MCF 10A (cell line): ENCODE results near the gene RAI14. TPM values are rescaled to one million over a fixed set of nuclear protein-coding genes. Genes with fewer than 3 reads are reported as not detected.

Experiments used
- BruUV-seq: library from RNA; stranded (reverse); fragments of 400-500 nt; replicated peaks from 2 replicates; lab custom pipeline; 2021; lab: Mats Ljungman, UMichigan
- CTCF ChIA-PET: fragments of 300-600 bp; sonication (Branson Sonifier 250); formaldehyde crosslinking; extraction: SDS; loops from one replicate; lab custom pipeline; 2021; ENCODE audit warnings: antibody characterized with exemption, inconsistent platforms; lab: Yijun Ruan, JAX
- POLR2A ChIA-PET: fragments of 300-600, 350-650 bp; sonication (Branson Sonifier 250); formaldehyde crosslinking; extraction: SDS; loops from one replicate; lab custom pipeline; 2020; ENCODE audit warnings: antibody characterized with exemption, inconsistent platforms; lab: Yijun Ruan, JAX
- DNase-seq: peaks from one replicate; pipeline ENCODE4 v3.0.0-alpha.2; 2018; ENCODE audit not compliant: unreplicated experiment
- H3K27ac Mint-ChIP-seq: one replicate; pipeline ENCODE4 v1.8.0; 2022; ENCODE audit warnings: mild to moderate bottlenecking, low read depth, mixed read lengths; ENCODE audit not compliant: unreplicated experiment
- H3K27me3 Mint-ChIP-seq: one replicate; pipeline ENCODE4 v1.8.0; 2022; ENCODE audit warnings: mixed read lengths; ENCODE audit not compliant: insufficient read depth, unreplicated experiment
- H3K36me3 Mint-ChIP-seq: one replicate; pipeline ENCODE4 v1.8.0; 2022; ENCODE audit warnings: mild to moderate bottlenecking, moderate library complexity, mixed read lengths; ENCODE audit not compliant: insufficient read depth, unreplicated experiment
- H3K4me1 Mint-ChIP-seq: one replicate; pipeline ENCODE4 v1.8.0; 2022; ENCODE audit warnings: mixed read lengths; ENCODE audit not compliant: insufficient read depth, unreplicated experiment
- H3K4me3 Mint-ChIP-seq: one replicate; pipeline ENCODE4 v1.8.0; 2022; ENCODE audit warnings: mild to moderate bottlenecking, moderate library complexity, mixed read lengths; ENCODE audit not compliant: unreplicated experiment
- H3K9me3 Mint-ChIP-seq: one replicate; pipeline ENCODE4 v1.8.0; 2022; ENCODE audit warnings: mixed read lengths; ENCODE audit not compliant: unreplicated experiment
- CTCF ChIP-seq: fragments of 200-600 bp; IDR thresholded peaks from one replicate; pipeline ENCODE4 v1.8.0; 2022; ENCODE audit warnings: antibody characterized with exemption, mild to moderate bottlenecking; ENCODE audit not compliant: unreplicated experiment
- intact Hi-C: fragments of 100-400 bp; cut with micrococcal nuclease; formaldehyde crosslinking; loops from 2 replicates; pipeline ENCODE4 v1.14.1; 2022
- total RNA-seq: library from RNA; stranded (reverse); gene quantifications from 2 replicates; pipeline ENCODE4 v1.2.3, GENCODE V29; 2022

Gene RAI14
- total RNA-seq, 1 experiment from 2014 or later, result 47.6 TPM

- no peaks in the 10 kb centered on the region for H3K36me3 Mint-ChIP-seq
- no TSS peak for BruUV-seq
- no peaks in the 10 kb centered on the region for H3K9me3 Mint-ChIP-seq
- POLR2A ChIA-PET, result no interaction called here
- H3K4me1 Mint-ChIP-seq, result peaks cover 24% of the 10 kb centered on the region
- H3K27ac Mint-ChIP-seq, result no peak overlapping the region
- H3K4me3 Mint-ChIP-seq, result no peak overlapping the region
- intact Hi-C loops, result no loop called here
- no peak for TF ChIP-seq CTCF
- no peak for DNase-seq
- no peaks in the 10 kb centered on the region for H3K27me3 Mint-ChIP-seq
- CTCF ChIA-PET, result interaction anchor here (1.0 kb wide), 1 partner anchor 19 kb away, joined by 3 read pairs; no protein-coding TSS in a partner anchor
These were observed 84.3 kb downstream of the RAI14 start for GRCh38 chr5:34740389-34740806.

- POLR2A ChIA-PET, result no interaction called here
- peaks cover 14% of the 10 kb centered on the region for H3K4me1 Mint-ChIP-seq
- H3K27me3 Mint-ChIP-seq, result no peaks in the 10 kb centered on the region
- BruUV-seq, result no TSS peak
- H3K36me3 Mint-ChIP-seq, result no peaks in the 10 kb centered on the region
- no peak for DNase-seq
- H3K27ac Mint-ChIP-seq, result no peak overlapping the region
- intact Hi-C loops, result no loop called here
- CTCF ChIA-PET, result no interaction called here
- no peaks in the 10 kb centered on the region for H3K9me3 Mint-ChIP-seq
- no peak overlapping the region for H3K4me3 Mint-ChIP-seq
- no peak for TF ChIP-seq CTCF
These were observed 85.9 kb downstream of the RAI14 start for GRCh38 chr5:34742061-34742460.

GRCh38 chr5:34743878-34744277 is 87.8 kb downstream of the RAI14 start:
- Mint-ChIP-seq H3K27me3 (no peaks in the 10 kb centered on the region), H3K36me3 (no peaks in the 10 kb centered on the region), H3K27ac (no peak overlapping the region), H3K4me3 (no peak overlapping the region), H3K4me1 (peaks cover 11% of the 10 kb centered on the region), H3K9me3 (no peaks in the 10 kb centered on the region)
- intact Hi-C loops, result no loop called here
- TF ChIP-seq CTCF, result no peak
- ChIA-PET POLR2A (no interaction called here), CTCF (interaction anchor here (0.7 to 0.9 kb wide), 2 partner anchors 19 to 67 kb away, joined by 3 read pairs; no protein-coding TSS in a partner anchor)
- peak; percentile 11 for DNase-seq
- BruUV-seq, result no TSS peak

GRCh38 chr5:34748431-34748830 is 92.3 kb downstream of the RAI14 start:
- CTCF ChIA-PET, result interaction anchor here (0.8 to 1.0 kb wide), 2 partner anchors 13 to 149 kb away, joined by 3 to 5 read pairs; no protein-coding TSS in a partner anchor
- no peak for TF ChIP-seq CTCF
- Mint-ChIP-seq H3K4me3 (no peak overlapping the region), H3K27me3 (no peaks in the 10 kb centered on the region), H3K36me3 (no peaks in the 10 kb centered on the region), H3K4me1 (peaks cover 6% of the 10 kb centered on the region), H3K9me3 (no peaks in the 10 kb centered on the region), H3K27ac (no peak overlapping the region)
- no peak for DNase-seq
- POLR2A ChIA-PET, result interaction anchor here (1.1 kb wide), 1 partner anchor 10 kb away, joined by 3 read pairs; no protein-coding TSS in a partner anchor
- intact Hi-C loops, result no loop called here
- BruUV-seq, result no TSS peak
